ENCODE results near the gene NLRP5. TPM values are rescaled to one million over a fixed set of nuclear protein-coding genes. Genes with fewer than 3 reads are reported as not detected.
A peak's percentile ranks its signal among the peaks of the same experiment; 100 is the strongest.

The NLRP5 gene
- polyA plus RNA-seq, 3 donors, result not detected

- H3K27ac Mint-ChIP-seq, result peak overlapping the region in 1 of 7 donors; percentile 50
- H3K9me3 Mint-ChIP-seq, result peaks cover 2 to 22% (median 11%) of the 10 kb centered on the region in 7 donors
- peaks cover 39 to 70% of the 10 kb centered on the region in 2 donors for H3K36me3 Mint-ChIP-seq
- peaks cover 84% of the 10 kb centered on the region for H3K79me2 ChIP-seq (ENCODE audit: insufficient read depth, low read length)
- H3K9me3 ChIP-seq (replicated peaks in 1 of 2; ENCODE audit: control insufficient read depth in 1 of 2, insufficient read depth in 1 of 2, low read length in 2 of 2), result peaks cover 0 to 5% of the 10 kb centered on the region in 2 donors
- H3K4me1 Mint-ChIP-seq, result peaks cover 12% of the 10 kb centered on the region
- no peak overlapping the region for H2AFZ ChIP-seq (ENCODE audit: insufficient read depth, low read depth, low read length, poor library complexity, severe bottlenecking)
- TF ChIP-seq, protein P1, sequence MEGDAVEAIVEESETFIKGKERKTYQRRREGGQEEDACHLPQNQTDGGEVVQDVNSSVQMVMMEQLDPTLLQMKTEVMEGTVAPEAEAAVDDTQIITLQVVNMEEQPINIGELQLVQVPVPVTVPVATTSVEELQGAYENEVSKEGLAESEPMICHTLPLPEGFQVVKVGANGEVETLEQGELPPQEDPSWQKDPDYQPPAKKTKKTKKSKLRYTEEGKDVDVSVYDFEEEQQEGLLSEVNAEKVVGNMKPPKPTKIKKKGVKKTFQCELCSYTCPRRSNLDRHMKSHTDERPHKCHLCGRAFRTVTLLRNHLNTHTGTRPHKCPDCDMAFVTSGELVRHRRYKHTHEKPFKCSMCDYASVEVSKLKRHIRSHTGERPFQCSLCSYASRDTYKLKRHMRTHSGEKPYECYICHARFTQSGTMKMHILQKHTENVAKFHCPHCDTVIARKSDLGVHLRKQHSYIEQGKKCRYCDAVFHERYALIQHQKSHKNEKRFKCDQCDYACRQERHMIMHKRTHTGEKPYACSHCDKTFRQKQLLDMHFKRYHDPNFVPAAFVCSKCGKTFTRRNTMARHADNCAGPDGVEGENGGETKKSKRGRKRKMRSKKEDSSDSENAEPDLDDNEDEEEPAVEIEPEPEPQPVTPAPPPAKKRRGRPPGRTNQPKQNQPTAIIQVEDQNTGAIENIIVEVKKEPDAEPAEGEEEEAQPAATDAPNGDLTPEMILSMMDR (IDR thresholded peaks at IDR 0.05), result no peak
- no peak overlapping the region for H3K4me2 ChIP-seq (replicated peaks; ENCODE audit: extremely low read depth, low read length, poor library complexity, severe bottlenecking)
- DNase-seq, result no peak
- peaks cover 0 to 3% (median 2%) of the 10 kb centered on the region in 3 donors for H3K27me3 Mint-ChIP-seq (ENCODE audit: low read depth in 3 of 3)
- H3K9ac ChIP-seq (ENCODE audit: insufficient read depth, low read length, poor library complexity, severe bottlenecking), result no peak overlapping the region
- no peak overlapping the region for H3K4me3 Mint-ChIP-seq
- no peak overlapping the region for H3K27ac ChIP-seq (ENCODE audit: low read depth in 1 of 2, low read length in 2 of 2)
- peaks cover 57 to 64% of the 10 kb centered on the region in 2 donors for H3K36me3 ChIP-seq (replicated peaks in 1 of 2; ENCODE audit: control insufficient read depth in 1 of 2, insufficient read depth in 2 of 2, low read length in 2 of 2)
- peaks cover 90% of the 10 kb centered on the region for H4K20me1 ChIP-seq (ENCODE audit: insufficient read depth, low read length)
- H3K4me3 ChIP-seq (replicated peaks in 1 of 3; ENCODE audit: low read depth in 2 of 3, low read length in 3 of 3), result no peak overlapping the region
- 91% methylated on average over 16 of the region's 25 CpGs for WGBS (ENCODE audit: insufficient coverage)
- no peaks in the 10 kb centered on the region for H3K27me3 ChIP-seq (ENCODE audit: control insufficient read depth in 2 of 2, insufficient read depth in 2 of 2, low read length in 2 of 2)
- intact Hi-C loops (cut with micrococcal nuclease), result loop anchor here in 1 of 2 donors (10.0 kb wide), 1 partner anchor 54 kb away; no protein-coding TSS in a partner anchor
- peaks cover 6 to 11% of the 10 kb centered on the region in 2 donors for H3K4me1 ChIP-seq (ENCODE audit: control insufficient read depth in 1 of 2, insufficient read depth in 2 of 2, low read length in 2 of 2)
Observed at GRCh38 chr19:56101095-56101494, 114.5 kb downstream of the NLRP5 start.

- intact Hi-C loops (cut with micrococcal nuclease), result loop anchor here in 1 of 2 donors (10.0 kb wide), 1 partner anchor 53 kb away; no protein-coding TSS in a partner anchor
- Mint-ChIP-seq H3K4me1 (peaks cover 20% of the 10 kb centered on the region), H3K9me3 (peaks cover 1 to 20% (median 11%) of the 10 kb centered on the region in 7 donors), H3K4me3 (no peak overlapping the region), H3K36me3 (peaks cover 47 to 75% of the 10 kb centered on the region in 2 donors), H3K27me3 (ENCODE audit: low read depth in 3 of 3) (peaks cover 0 to 3% (median 2%) of the 10 kb centered on the region in 3 donors), H3K27ac (peak overlapping the region in 2 of 7 donors; percentile 25 to 50)
- TF ChIP-seq, protein P1 (IDR thresholded peaks at IDR 0.05), result no peak
- DNase-seq, result no peak
- H2AFZ ChIP-seq (ENCODE audit: insufficient read depth, low read depth, low read length, poor library complexity, severe bottlenecking), result no peak overlapping the region
- H3K79me2 ChIP-seq (ENCODE audit: insufficient read depth, low read length), result peaks cover 89% of the 10 kb centered on the region
- H3K27ac ChIP-seq (ENCODE audit: low read depth in 1 of 2, low read length in 2 of 2), result peak overlapping the region in 1 of 2 donors; percentile 41
- H3K9ac ChIP-seq (ENCODE audit: insufficient read depth, low read length, poor library complexity, severe bottlenecking), result no peak overlapping the region
- peaks cover 95% of the 10 kb centered on the region for H4K20me1 ChIP-seq (ENCODE audit: insufficient read depth, low read length)
- H3K4me1 ChIP-seq (ENCODE audit: control insufficient read depth in 1 of 2, insufficient read depth in 2 of 2, low read length in 2 of 2), result peaks cover 6 to 19% of the 10 kb centered on the region in 2 donors
- no peak overlapping the region for H3K4me3 ChIP-seq (replicated peaks in 1 of 3; ENCODE audit: low read depth in 2 of 3, low read length in 3 of 3)
- H3K36me3 ChIP-seq (replicated peaks in 1 of 2; ENCODE audit: control insufficient read depth in 1 of 2, insufficient read depth in 2 of 2, low read length in 2 of 2), result peaks cover 56 to 70% of the 10 kb centered on the region in 2 donors
- 79% methylated on average over 26 of the region's 34 CpGs for WGBS (ENCODE audit: insufficient coverage)
- H3K9me3 ChIP-seq (replicated peaks in 1 of 2; ENCODE audit: control insufficient read depth in 1 of 2, insufficient read depth in 1 of 2, low read length in 2 of 2), result peaks cover 0 to 5% of the 10 kb centered on the region in 2 donors
- no peaks in the 10 kb centered on the region for H3K27me3 ChIP-seq (ENCODE audit: control insufficient read depth in 2 of 2, insufficient read depth in 2 of 2, low read length in 2 of 2)
- H3K4me2 ChIP-seq (replicated peaks; ENCODE audit: extremely low read depth, low read length, poor library complexity, severe bottlenecking), result no peak overlapping the region
Observed at GRCh38 chr19:56101746-56102535, 115.4 kb downstream of the NLRP5 start.

All from CD14-positive monocyte (primary cell).